A549 (cell line): Measurements from ENCODE around the gene TNRC6B.

Source experiments
- CTCF ChIP-seq: fragments of >200 bp; sonication (Bioruptor Twin); formaldehyde crosslinking; IDR thresholded peaks from 3 replicates; pipeline ENCODE4 v1.5.1; 2016
- MAFK ChIP-seq: fragments of 450-650 bp; IDR thresholded peaks from 2 replicates; pipeline ENCODE4 v1.6.1; 2014; ENCODE audit not compliant: partially characterized antibody
- RNF2 ChIP-seq: fragments of 200-600 bp; sonication (generic); IDR thresholded peaks from 2 replicates; pipeline ENCODE4 v1.6.1; 2016; ENCODE audit warnings: low read depth, mild to moderate bottlenecking, antibody characterized with exemption, moderate library complexity, borderline replicate concordance
- USF2 ChIP-seq: fragments of 450-650 bp; IDR thresholded peaks from 2 replicates; pipeline ENCODE4 v1.6.1; 2014; ENCODE audit warnings: antibody characterized with exemption
- ZNF302 ChIP-seq: fragments of 250-450 bp; sonication (Bioruptor Pico); IDR thresholded peaks from 2 replicates; pipeline ENCODE4 v1.9.0; 2021; ENCODE audit warnings: inconsistent platforms, mild to moderate bottlenecking, moderate library complexity

GRCh38 chr22:40346185-40347118, 168.7 kb downstream of the TNRC6B start, which contains the start of gene ADSL:
- TF ChIP-seq ZNF302 (CRISPR knock-in tag) (no peak), USF2 (peak; percentile 72), RNF2 (no peak), MAFK (no peak), CTCF (no peak)
